Subcutaneous adipose tissue (tissue), 4 donors: Measurements from ENCODE around the gene SLAIN2. TPM values are rescaled to one million over a fixed set of nuclear protein-coding genes. Genes with fewer than 3 reads are reported as not detected.

Experiments
- total RNA-seq, 4 donors: library from RNA; depleted of rRNA; stranded (reverse); fragments of >200 nt; gene quantifications; one replicate each; pipeline ENCODE4 v1.1.0, GENCODE V29; 2016
- TF ChIP-seq, protein P1 (sequence below): fragments of 450-650 bp; IDR thresholded peaks from one replicate; pipeline ENCODE4 v1.5.1; 2016; ENCODE audit warnings: low read depth, mild to moderate bottlenecking, control low read depth, antibody characterized with exemption, moderate library complexity

The SLAIN2 gene
- total RNA-seq, 4 donors from 2014 or later, result 32.6 to 75.7 (median 59.4) TPM

GRCh38 chr4:48329193-48329592 is 12.1 kb upstream of the SLAIN2 start:
- TF ChIP-seq, protein P1, sequence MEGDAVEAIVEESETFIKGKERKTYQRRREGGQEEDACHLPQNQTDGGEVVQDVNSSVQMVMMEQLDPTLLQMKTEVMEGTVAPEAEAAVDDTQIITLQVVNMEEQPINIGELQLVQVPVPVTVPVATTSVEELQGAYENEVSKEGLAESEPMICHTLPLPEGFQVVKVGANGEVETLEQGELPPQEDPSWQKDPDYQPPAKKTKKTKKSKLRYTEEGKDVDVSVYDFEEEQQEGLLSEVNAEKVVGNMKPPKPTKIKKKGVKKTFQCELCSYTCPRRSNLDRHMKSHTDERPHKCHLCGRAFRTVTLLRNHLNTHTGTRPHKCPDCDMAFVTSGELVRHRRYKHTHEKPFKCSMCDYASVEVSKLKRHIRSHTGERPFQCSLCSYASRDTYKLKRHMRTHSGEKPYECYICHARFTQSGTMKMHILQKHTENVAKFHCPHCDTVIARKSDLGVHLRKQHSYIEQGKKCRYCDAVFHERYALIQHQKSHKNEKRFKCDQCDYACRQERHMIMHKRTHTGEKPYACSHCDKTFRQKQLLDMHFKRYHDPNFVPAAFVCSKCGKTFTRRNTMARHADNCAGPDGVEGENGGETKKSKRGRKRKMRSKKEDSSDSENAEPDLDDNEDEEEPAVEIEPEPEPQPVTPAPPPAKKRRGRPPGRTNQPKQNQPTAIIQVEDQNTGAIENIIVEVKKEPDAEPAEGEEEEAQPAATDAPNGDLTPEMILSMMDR, result no peak

- TF ChIP-seq, protein P1, result no peak
Measured at GRCh38 chr4:48329976-48330375, 11.4 kb upstream of the SLAIN2 start.

DNA sequence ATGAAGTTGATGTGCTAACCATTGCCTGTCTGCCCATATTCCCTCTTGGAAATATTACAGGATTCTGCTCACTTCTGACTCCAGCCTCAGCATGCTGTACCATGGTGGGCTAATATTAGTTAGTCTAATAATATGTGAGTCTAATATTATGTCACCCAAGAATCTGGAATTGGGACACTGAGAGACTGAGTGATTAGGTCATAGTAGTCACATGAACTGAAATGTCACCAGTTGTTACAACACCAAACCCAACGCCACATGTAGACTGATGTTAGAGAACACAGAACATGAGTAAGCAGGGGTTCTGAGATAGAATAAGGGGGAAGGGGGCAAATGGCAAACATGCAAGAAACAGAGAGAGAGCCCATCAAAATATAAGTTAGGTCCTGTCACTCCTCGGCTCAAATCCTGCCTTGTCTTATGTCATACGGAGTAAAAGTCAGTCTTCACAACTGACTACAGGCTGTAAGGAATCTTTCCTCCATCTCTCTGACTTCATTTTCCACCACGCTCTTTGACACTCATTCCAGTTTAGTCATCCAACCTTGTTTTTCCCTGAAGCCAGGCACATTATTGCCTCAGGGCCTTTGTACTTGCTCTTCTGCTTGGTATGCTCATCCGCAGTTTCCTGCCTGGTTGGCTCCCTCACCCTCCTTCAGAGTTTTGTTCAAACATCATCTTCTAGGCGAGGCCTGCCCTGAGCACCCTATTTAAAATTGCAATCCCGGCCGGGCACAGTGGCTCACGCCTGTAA is 9.6 kb upstream of the SLAIN2 start:
- TF ChIP-seq, protein P1, result no peak

DNA sequence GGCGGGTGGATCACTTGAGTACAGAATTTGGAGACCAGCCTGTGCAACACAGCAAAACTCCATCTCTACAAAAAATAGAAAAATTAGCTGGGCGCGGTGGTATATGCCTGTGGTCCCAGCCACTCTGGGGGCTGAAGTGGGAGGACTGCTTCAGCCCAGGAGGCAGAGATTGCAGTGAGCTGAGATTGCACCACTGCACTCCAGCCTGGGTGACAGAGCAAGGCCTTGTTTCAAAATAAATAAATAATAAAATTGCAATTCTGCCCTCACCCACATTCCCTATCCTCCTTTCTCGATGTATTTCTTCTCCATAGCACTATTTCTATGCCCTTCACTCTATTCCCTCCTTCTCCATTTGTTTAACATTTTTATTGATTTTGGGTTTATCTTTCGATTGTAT is 8.7 kb upstream of the SLAIN2 start:
- TF ChIP-seq, protein P1, result no peak

DNA sequence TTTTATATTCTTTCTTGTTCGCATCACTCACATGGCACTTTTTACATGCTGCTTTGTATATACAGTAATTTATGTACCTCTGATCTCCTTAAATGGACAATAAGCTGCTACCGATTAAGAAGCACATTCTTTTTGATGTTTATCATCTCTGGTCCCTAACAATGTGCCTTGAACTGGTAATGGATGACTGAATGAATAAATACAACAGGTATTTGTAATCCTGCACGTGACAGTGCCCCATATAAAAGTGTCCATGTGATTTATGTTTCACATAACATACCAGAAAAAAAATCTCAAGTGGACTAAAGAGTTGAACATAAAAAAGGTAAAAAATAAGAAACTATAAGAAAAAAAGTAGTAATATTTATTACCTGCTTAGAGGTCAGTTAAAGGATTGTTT is 7.7 kb upstream of the SLAIN2 start:
- TF ChIP-seq, protein P1, result no peak

DNA sequence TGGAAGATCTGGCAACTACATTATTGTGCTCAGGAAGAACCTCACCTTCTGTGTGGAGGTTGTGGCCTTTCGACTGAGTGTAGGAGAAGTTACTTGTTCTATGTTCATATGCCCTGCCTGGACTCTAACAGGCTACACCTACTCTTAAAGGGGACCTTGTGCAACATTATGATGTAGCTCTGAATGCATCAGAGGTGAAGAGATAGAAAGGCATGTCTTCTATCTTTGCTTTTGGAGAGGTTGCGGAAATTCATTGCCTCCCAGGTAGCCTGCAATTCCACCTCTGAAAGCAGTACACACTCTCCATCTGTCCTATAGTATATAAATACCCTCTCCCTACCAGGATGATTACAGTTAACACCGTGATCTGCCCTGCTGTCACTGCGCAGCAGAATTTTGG is 7.1 kb upstream of the SLAIN2 start:
- TF ChIP-seq, protein P1, result no peak

DNA sequence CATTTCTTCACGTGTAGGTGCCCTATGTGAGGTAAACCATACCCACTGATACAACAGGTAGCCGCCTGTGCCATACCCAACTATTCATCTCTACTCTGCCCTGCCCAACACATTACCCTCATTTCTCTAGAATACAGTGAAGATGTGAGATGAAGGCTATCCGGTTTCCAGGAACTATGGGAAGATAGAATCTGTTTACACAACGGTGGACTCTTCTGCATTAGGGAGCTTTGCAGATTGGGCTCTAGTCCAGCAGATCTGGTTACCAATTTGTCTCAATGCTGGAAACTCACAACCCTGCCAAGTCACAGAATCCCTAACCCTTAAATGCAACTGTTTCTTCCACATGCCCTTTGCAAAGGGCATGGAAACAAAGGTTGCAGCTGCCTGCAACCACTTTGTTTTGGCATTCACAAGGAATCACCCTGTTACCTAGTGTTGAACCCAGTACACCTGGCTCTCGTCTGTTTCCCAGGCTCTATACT is 6.4 kb upstream of the SLAIN2 start:
- TF ChIP-seq, protein P1, result no peak
